ENCODE data around the gene DGKZ.

DNA sequence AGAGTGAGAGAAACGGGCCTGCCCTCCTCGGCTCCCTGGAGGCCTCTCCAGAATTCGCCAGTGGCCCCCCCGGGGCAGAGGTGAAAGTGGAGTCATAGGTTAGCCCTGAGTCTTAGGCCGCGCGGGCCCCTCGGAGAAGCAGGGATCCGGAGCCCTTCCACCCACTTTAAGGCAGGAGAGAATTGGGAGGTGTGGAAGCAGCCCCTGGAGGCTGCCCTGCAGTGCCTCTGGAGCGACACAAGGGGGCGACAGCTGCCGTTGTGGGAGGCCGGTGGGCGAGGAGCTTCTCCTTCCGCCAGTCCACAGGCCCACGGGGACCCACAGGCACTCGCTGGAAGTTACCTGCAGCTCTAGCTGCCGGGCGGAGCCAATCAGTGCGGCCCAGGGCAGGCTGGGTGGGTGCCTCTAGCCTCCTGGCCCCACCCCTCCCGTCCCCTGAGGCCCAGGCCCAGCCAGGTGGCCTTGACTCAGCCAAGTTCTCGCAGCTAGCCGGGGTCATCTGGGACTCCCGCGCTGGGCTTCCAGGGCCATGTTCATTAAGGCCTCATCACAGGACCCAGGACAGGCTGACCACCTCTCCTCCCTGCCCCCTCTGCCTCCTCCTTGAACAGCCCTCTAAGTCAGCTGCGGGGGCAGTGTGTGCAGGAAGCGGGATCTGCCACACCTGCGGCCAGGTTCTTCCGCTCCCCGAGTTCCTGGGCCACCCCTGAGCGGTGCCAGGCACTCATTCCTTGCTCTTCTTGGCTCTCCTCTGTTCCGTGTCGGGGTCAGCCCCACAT lies 5.0 kb downstream of the DGKZ start:
- TF ChIP-seq, protein P1, sequence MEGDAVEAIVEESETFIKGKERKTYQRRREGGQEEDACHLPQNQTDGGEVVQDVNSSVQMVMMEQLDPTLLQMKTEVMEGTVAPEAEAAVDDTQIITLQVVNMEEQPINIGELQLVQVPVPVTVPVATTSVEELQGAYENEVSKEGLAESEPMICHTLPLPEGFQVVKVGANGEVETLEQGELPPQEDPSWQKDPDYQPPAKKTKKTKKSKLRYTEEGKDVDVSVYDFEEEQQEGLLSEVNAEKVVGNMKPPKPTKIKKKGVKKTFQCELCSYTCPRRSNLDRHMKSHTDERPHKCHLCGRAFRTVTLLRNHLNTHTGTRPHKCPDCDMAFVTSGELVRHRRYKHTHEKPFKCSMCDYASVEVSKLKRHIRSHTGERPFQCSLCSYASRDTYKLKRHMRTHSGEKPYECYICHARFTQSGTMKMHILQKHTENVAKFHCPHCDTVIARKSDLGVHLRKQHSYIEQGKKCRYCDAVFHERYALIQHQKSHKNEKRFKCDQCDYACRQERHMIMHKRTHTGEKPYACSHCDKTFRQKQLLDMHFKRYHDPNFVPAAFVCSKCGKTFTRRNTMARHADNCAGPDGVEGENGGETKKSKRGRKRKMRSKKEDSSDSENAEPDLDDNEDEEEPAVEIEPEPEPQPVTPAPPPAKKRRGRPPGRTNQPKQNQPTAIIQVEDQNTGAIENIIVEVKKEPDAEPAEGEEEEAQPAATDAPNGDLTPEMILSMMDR (IDR thresholded peaks at IDR 0.05): peak; percentile 52 to 74 (median 64)
- TF ChIP-seq POLR2A (IDR thresholded peaks at IDR 0.05) (no peak), EP300 (IDR thresholded peaks at IDR 0.05) (no peak), POLR2AphosphoS5 (IDR thresholded peaks at IDR 0.05) (no peak)

All from sigmoid colon (tissue), 4 donors.